Measurements from ENCODE around the gene XPR1. TPM values are rescaled to one million over a fixed set of nuclear protein-coding genes. Genes with fewer than 3 reads are reported as not detected.

The XPR1 gene
- total and polyA plus RNA-seq, 10 of the 15 experiments (the other 5 are each of a cell fraction or from before 2014, with no cell fraction given): 1.1 to 33.9 (median 11.3) TPM

GRCh38 chr1:180590889-180591288 lies 40.9 kb upstream of the XPR1 start:
- POLR2A ChIA-PET: interaction anchor here (0.6 kb wide), 1 partner anchor 17 kb away, joined by 6 read pairs; no protein-coding TSS in a partner anchor
- in situ Hi-C loops (cut with MboI): no loop called here
- H3K79me2 ChIP-seq (ENCODE audit: control insufficient read depth, insufficient read depth, low read length): no peaks in the 10 kb centered on the region

More at GRCh38 chr1:180590889-180591288, 40.9 kb upstream of the XPR1 start:
- Histone ChIP-seq H3K27ac (ENCODE audit: control insufficient read depth, insufficient read depth) (no peak overlapping the region), H3K36me3 (ENCODE audit: control insufficient read depth in 2 of 2, insufficient read depth in 2 of 2, low read length in 1 of 2) (no peaks in the 10 kb centered on the region), H3K9me3 (replicated peaks; ENCODE audit: control insufficient read depth, insufficient read depth, low read length) (no peaks in the 10 kb centered on the region), H3K27me3 (replicated peaks in 1 of 2; ENCODE audit: control insufficient read depth in 2 of 2, insufficient read depth in 2 of 2, low read length in 1 of 2) (no peaks in the 10 kb centered on the region; a peak in 1 of 4 replicates), H3K4me1 (ENCODE audit: control insufficient read depth, insufficient read depth, low read length) (no peaks in the 10 kb centered on the region), H3K4me2 (ENCODE audit: control insufficient read depth, insufficient read depth) (no peak overlapping the region), H3K4me3 (no peak overlapping the region), H4K20me1 (ENCODE audit: control insufficient read depth, insufficient read depth) (no peaks in the 10 kb centered on the region), H3K9ac (ENCODE audit: control insufficient read depth, insufficient read depth, low read length) (no peak overlapping the region), H2AFZ (ENCODE audit: control insufficient read depth, low read depth, low read length) (no peak overlapping the region)
- no TSS peak for BruUV-seq (replicated peaks)
- intact Hi-C loops (cut with micrococcal nuclease; ENCODE audit: unreplicated experiment): no loop called here
- ATAC-seq (no peak), FAIRE-seq (no peak), DNase-seq (ENCODE audit: low read depth, low spot score) (no peak)
- ChIA-PET SMC1A (ENCODE audit: uncharacterized antibody, unreplicated experiment) (interaction anchor here (1.1 kb wide), 1 partner anchor 79 kb away, joined by 3 read pairs; no protein-coding TSS in a partner anchor), CTCF (interaction anchor here (1.5 kb wide), 1 partner anchor 75 kb away, joined by 6 read pairs; no protein-coding TSS in a partner anchor), RAD21 (ENCODE audit: unreplicated experiment) (no interaction called here)
- WGBS (ENCODE audit: insufficient coverage, insufficient replicate concordance, low lambda C conversion rate, missing lambda C conversion rate): 4% methylated on average over 2 of the region's 2 CpGs
- TF ChIP-seq WRNIP1 (IDR thresholded peaks at IDR 0.05; ENCODE audit: borderline replicate concordance, low read depth, low read length) (no peak), NFYA (IDR thresholded peaks at IDR 0.05; ENCODE audit: borderline replicate concordance, low read depth, low read length) (no peak), ASH2L (IDR thresholded peaks at IDR 0.05; ENCODE audit: borderline replicate concordance, low read depth) (no peak), RB1 (IDR thresholded peaks at IDR 0.05; ENCODE audit: borderline replicate concordance) (no peak), MTA2 (IDR thresholded peaks at IDR 0.05; ENCODE audit: low read depth) (no peak), ATF3 (IDR thresholded peaks at IDR 0.05; ENCODE audit: borderline replicate concordance, extremely low read depth, low read depth, low read length) (no peak), IRF5 (IDR thresholded peaks at IDR 0.05; ENCODE audit: borderline replicate concordance) (no peak), SREBF2 (IDR thresholded peaks at IDR 0.05; ENCODE audit: low read length) (no peak), CTCF (IDR thresholded peaks at IDR 0.05 in 2 of 3, conservative IDR thresholded peaks at IDR 0.05 in 1 of 3; ENCODE audit: control insufficient read depth in 2 of 3, extremely low read depth in 1 of 3, insufficient read depth in 1 of 3, low read depth in 3 of 3, low read length in 3 of 3) (no peak), PAX8 (IDR thresholded peaks at IDR 0.05) (no peak), CBFB (IDR thresholded peaks at IDR 0.05; ENCODE audit: low read depth) (no peak), ATF7 (IDR thresholded peaks at IDR 0.05; ENCODE audit: low read depth) (no peak), JUND (IDR thresholded peaks at IDR 0.05; ENCODE audit: low read depth, low read length) (no peak), BMI1 (IDR thresholded peaks at IDR 0.05; ENCODE audit: borderline replicate concordance) (no peak)
